ENCODE data around the gene ULK4.

DNA sequence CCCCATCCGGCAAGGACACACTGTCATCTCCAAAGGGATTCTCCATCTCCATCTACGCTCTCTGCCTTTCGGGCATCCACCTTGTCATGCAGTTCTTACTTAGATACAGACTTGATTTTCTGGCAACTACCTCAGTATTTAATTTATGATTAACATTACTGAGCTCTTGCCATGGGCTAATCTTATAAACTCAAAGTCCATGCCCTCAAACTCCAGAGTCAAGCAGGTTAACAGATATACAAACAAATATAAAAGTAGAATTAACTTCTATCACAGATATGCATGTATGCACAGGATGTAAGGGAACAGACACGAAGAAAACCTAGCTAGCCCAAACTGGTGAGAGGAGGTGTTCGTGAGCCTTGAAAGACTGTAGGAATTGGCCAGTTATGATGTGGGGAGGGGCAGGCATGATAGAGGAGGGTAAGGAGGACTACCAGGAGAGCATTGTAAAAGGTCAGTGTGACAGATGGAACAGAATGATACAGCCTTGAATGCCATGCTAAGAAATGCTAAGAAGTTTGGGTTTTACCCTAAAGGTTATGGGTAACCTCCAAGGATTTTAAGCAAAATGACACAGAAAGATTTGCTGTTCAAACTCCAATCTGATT, 334.3 kb downstream of the ULK4 start:
- TF ChIP-seq EZH2 (IDR thresholded peaks at IDR 0.05; ENCODE audit: borderline replicate concordance, low read depth, low read length, severe bottlenecking) (no peak), CTCF (IDR thresholded peaks at IDR 0.05; ENCODE audit: borderline replicate concordance, extremely low read depth, low read length, poor library complexity, severe bottlenecking) (no peak)

Data from DND-41 (cell line).